K562 (cell line): ENCODE results near the gene PPDPF. TPM values are rescaled to one million over a fixed set of nuclear protein-coding genes. Genes with fewer than 3 reads are reported as not detected.

Source experiments
- ATAC-seq: fragments of 200-7000 bp; cut with Tn5 transposase; 3 replicates; pipeline ENCODE4 v1.9.1; 2020; ENCODE audit warnings: moderate library complexity
- BruUV-seq: library from RNA; stranded (reverse); fragments of 400-500 nt; replicated peaks from 2 replicates; lab custom pipeline; 2021; lab: Mats Ljungman, UMichigan
- CTCF ChIA-PET: fragments of 300-600 bp; formaldehyde crosslinking; extraction: SDS; loops from one replicate; lab custom pipeline; 2021; ENCODE audit warnings: low intra/inter-chr PET ratio; lab: Yijun Ruan, JAX
- POLR2A ChIA-PET: fragments of 300-600, 350-650 bp; sonication (Branson Sonifier 250); formaldehyde crosslinking; extraction: SDS; loops from one replicate; lab custom pipeline; 2021; ENCODE audit warnings: antibody characterized with exemption, inconsistent platforms; lab: Yijun Ruan, JAX
- DNase-seq, 4 experiments: peaks; one replicate each; pipeline versions ENCODE4 v3.0.0 to v3.0.0-alpha.2; 2011 to 2018; ENCODE audit warnings: low spot score in 3 of 4, mixed read lengths in 3 of 4; ENCODE audit errors: extremely low read depth in 1 of 4
- FAIRE-seq: peaks from 2 replicates; lab custom pipeline; 2011; peaks lifted over from hg19 to GRCh38; lab: Jason Lieb, UNC
- H2AFZ ChIP-seq: 2 replicates; pipeline ENCODE4 v1.6.0; 2011; ENCODE audit warnings: low read depth, low read length, control low read depth, inconsistent platforms
- H3K27ac ChIP-seq: fragments of 200-600 bp; 3 replicates; pipeline ENCODE4 v1.8.0; 2011; ENCODE audit warnings: low read depth, mild to moderate bottlenecking, control low read depth, inconsistent platforms, low read length, moderate library complexity, mixed read lengths; ENCODE audit errors: extremely low read depth
- H3K27me3 ChIP-seq, 2 experiments: fragments of 300-600 bp in 1 of 2; 2 replicates in 1 of 2; 3 replicates in 1 of 2; pipeline versions ENCODE4 v1.6.0 to v1.8.0; 2011; ENCODE audit warnings: inconsistent platforms in 2 of 2, low read length in 2 of 2, mild to moderate bottlenecking in 1 of 2, mixed read lengths in 1 of 2, moderate library complexity in 1 of 2; ENCODE audit not compliant: control insufficient read depth in 2 of 2, insufficient read depth in 2 of 2
- H3K36me3 ChIP-seq: fragments of 300-600 bp; 3 replicates; pipeline ENCODE4 v1.8.0; 2011; ENCODE audit warnings: mild to moderate bottlenecking, low read length, inconsistent platforms; ENCODE audit not compliant: control insufficient read depth, insufficient read depth
- H3K4me1 ChIP-seq, 2 experiments: fragments of 200-600 bp in 1 of 2; replicated peaks in 1 of 2; 2 replicates in 1 of 2; 3 replicates in 1 of 2; pipeline versions ENCODE4 v1.5.1 to v1.8.0; 2011; ENCODE audit warnings: inconsistent platforms in 2 of 2, low read length in 2 of 2, mild to moderate bottlenecking in 1 of 2, mixed read lengths in 1 of 2, moderate library complexity in 1 of 2; ENCODE audit not compliant: control insufficient read depth in 2 of 2, insufficient read depth in 2 of 2
- H3K4me2 ChIP-seq: 2 replicates; pipeline ENCODE4 v1.6.1; 2011; ENCODE audit warnings: low read length, control low read depth, inconsistent platforms, mixed read lengths; ENCODE audit not compliant: insufficient read depth
- H3K4me3 ChIP-seq: fragments of 200-600 bp; sonication (generic), shearing (Covaris generic); 2 replicates; pipeline ENCODE4 v1.5.1; 2016; ENCODE audit warnings: control low read depth, inconsistent platforms
- H3K79me2 ChIP-seq: fragments of 200-600 bp; 3 replicates; pipeline ENCODE4 v1.8.0; 2011; ENCODE audit warnings: low read length, inconsistent platforms; ENCODE audit not compliant: control insufficient read depth, insufficient read depth
- H3K9ac ChIP-seq, 2 experiments: 2 replicates each; pipeline versions ENCODE4 v1.6.0 to v1.6.1; 2011; ENCODE audit warnings: low read depth in 2 of 2, low read length in 2 of 2, control low read depth in 1 of 2, inconsistent platforms in 1 of 2, mild to moderate bottlenecking in 1 of 2, mixed read lengths in 1 of 2; ENCODE audit not compliant: insufficient read depth in 1 of 2
- H3K9me1 ChIP-seq: one replicate; pipeline ENCODE4 v1.6.0; 2011; ENCODE audit warnings: inconsistent platforms, mild to moderate bottlenecking, low read length, moderate library complexity; ENCODE audit not compliant: control insufficient read depth, insufficient read depth
- H3K9me3 ChIP-seq: replicated peaks from 2 replicates; pipeline ENCODE4 v1.5.1; 2011; ENCODE audit warnings: low read depth, low read length, inconsistent platforms; ENCODE audit not compliant: control insufficient read depth, insufficient read depth
- H4K20me1 ChIP-seq: replicated peaks from 2 replicates; pipeline ENCODE4 v1.6.1; 2011; ENCODE audit warnings: low read length, inconsistent platforms, mixed read lengths; ENCODE audit not compliant: control insufficient read depth, insufficient read depth
- ASH1L ChIP-seq: fragments of 450-650 bp; IDR thresholded peaks from 2 replicates; pipeline ENCODE4 v1.6.1; 2018; ENCODE audit warnings: borderline replicate concordance, mild to moderate bottlenecking, low read depth; ENCODE audit not compliant: partially characterized antibody
- BHLHE40 ChIP-seq: IDR thresholded peaks from 2 replicates; pipeline ENCODE4 v1.6.1; 2011; ENCODE audit warnings: low read length, improper control_type of control experiment
- CBFA2T3 ChIP-seq: fragments of 450-650 bp; IDR thresholded peaks from 2 replicates; pipeline ENCODE4 v1.6.1; 2017
- CHD1 ChIP-seq: fragments of 200-600 bp; sonication (generic); IDR thresholded peaks from one replicate; pipeline ENCODE4 v1.6.1; 2012; ENCODE audit warnings: mild to moderate bottlenecking, moderate library complexity, low read length, inconsistent platforms
- DEAF1 ChIP-seq: fragments of 450-650 bp; formaldehyde crosslinking; IDR thresholded peaks from 2 replicates; pipeline ENCODE4 v1.4.0; 2020; ENCODE audit warnings: mild to moderate bottlenecking, moderate library complexity
- ETV5 ChIP-seq: sonication (generic); formaldehyde crosslinking; IDR thresholded peaks from 2 replicates; pipeline ENCODE4 v1.4.0; 2020; ENCODE audit warnings: low read depth, mild to moderate bottlenecking, missing genetic modification reagents
- EWSR1 ChIP-seq: fragments of 450-650 bp; IDR thresholded peaks from 2 replicates; pipeline ENCODE4 v1.6.1; 2018; ENCODE audit warnings: borderline replicate concordance, mild to moderate bottlenecking, low read depth, moderate library complexity; ENCODE audit not compliant: partially characterized antibody
- NRF1 ChIP-seq, 2 experiments: fragments of 450-650 bp; IDR thresholded peaks in 1 of 2; conservative IDR thresholded peaks in 1 of 2; 2 replicates each; pipeline ENCODE4 v1.6.1; 2014; ENCODE audit warnings: mild to moderate bottlenecking in 2 of 2
- SAFB ChIP-seq: fragments of 200-400 bp; formaldehyde crosslinking; IDR thresholded peaks from 2 replicates; pipeline ENCODE4 v1.6.1; 2017; ENCODE audit warnings: low read depth, low read length, borderline replicate concordance
- SUPT5H ChIP-seq: fragments of 450-650 bp; IDR thresholded peaks from 2 replicates; pipeline ENCODE4 v1.6.1; 2016
- TAF1 ChIP-seq: IDR thresholded peaks from 2 replicates; pipeline ENCODE4 v1.6.1; 2011; ENCODE audit warnings: mild to moderate bottlenecking, low read length, moderate library complexity; ENCODE audit not compliant: insufficient read depth, control insufficient read depth, severe bottlenecking; ENCODE audit errors: extremely low read depth
- TSC22D4 ChIP-seq: fragments of 450-650 bp; IDR thresholded peaks from 2 replicates; pipeline ENCODE4 v1.6.1; 2016; ENCODE audit warnings: missing genetic modification characterization, missing biosample characterization, control low read depth
- ZFP30 ChIP-seq: fragments of 250-450 bp; sonication (Bioruptor Pico); IDR thresholded peaks from 2 replicates; pipeline ENCODE4 v1.8.0; 2022; ENCODE audit warnings: moderate library complexity, mild to moderate bottlenecking, inconsistent platforms, borderline replicate concordance
- ZNF253 ChIP-seq: fragments of 250-450 bp; sonication (Bioruptor Pico); conservative IDR thresholded peaks from 2 replicates; pipeline ENCODE4 v1.6.1; 2021; ENCODE audit warnings: mild to moderate bottlenecking
- ZNF57 ChIP-seq: fragments of 450-650 bp; formaldehyde crosslinking; IDR thresholded peaks from 2 replicates; pipeline ENCODE4 v1.4.0; 2020; ENCODE audit warnings: mild to moderate bottlenecking, moderate library complexity
- WGBS: fragments of 100-300 bp; shearing (Covaris generic); methylation state at CpG from one replicate; pipeline ENCODE4 v1.1.6; 2016; ENCODE audit warnings: low coverage, mixed read lengths; ENCODE audit not compliant: insufficient coverage; ENCODE audit errors: missing lambda C conversion rate; 5-methylcytosine and 5-hydroxymethylcytosine counted together
- in situ Hi-C: fragments of 300-500 bp; cut with MboI; formaldehyde crosslinking; loops from 4 replicates; pipeline ENCODE4 v1.15.0; 2018; ENCODE audit warnings: inconsistent platforms, mixed read lengths
- intact Hi-C: fragments of 100-400 bp; cut with micrococcal nuclease; formaldehyde crosslinking; loops from 2 replicates; pipeline ENCODE4 v1.14.2; 2022
- polyA plus RNA-seq, 8 experiments: library from polyadenylated mRNA; depleted of rRNA in 4 of 8; stranded (reverse) in 5 of 8; unstranded in 3 of 8; fragments of >200 nt; fragmentation: Nextera tagmentation in 2 of 8; fragmentation: Illumina TruSeq in 1 of 8; extraction: Ambion mirVana in 2 of 8; extraction: Trizol in 1 of 8; gene quantifications; 2 replicates each; pipeline versions ENCODE4 v1.2.1 to v1.2.3, GENCODE V29; 2011 to 2014; ENCODE audit warnings: inconsistent platforms in 1 of 8, missing spikeins in 1 of 8
- total RNA-seq, 7 experiments: library from RNA; depleted of rRNA in 6 of 7; stranded (reverse); fragments of >200 nt in 6 of 7; fragmentation: Illumina TruSeq in 2 of 7; extraction: Trizol in 2 of 7; gene quantifications; 2 replicates each; pipeline versions ENCODE4 v1.2.1 to v1.2.3, GENCODE V29; 2011 to 2021; ENCODE audit warnings: low replicate concordance in 1 of 7
- TF ChIP-seq, protein P1 (sequence below): sonication (generic); formaldehyde crosslinking; IDR thresholded peaks from 2 replicates; pipeline ENCODE4 v1.9.0; 2022; ENCODE audit warnings: mild to moderate bottlenecking, missing genetic modification reagents
- TF ChIP-seq, protein P2 (sequence below): fragments of 250-450 bp; sonication (Bioruptor Pico); IDR thresholded peaks from 2 replicates; pipeline ENCODE4 v1.9.0; 2021; ENCODE audit warnings: mild to moderate bottlenecking
- TF ChIP-seq, protein P3 (sequence below): fragments of 250-450 bp; sonication (Bioruptor Pico); IDR thresholded peaks from 2 replicates; pipeline ENCODE4 v1.4.0; 2020; ENCODE audit warnings: mild to moderate bottlenecking, moderate library complexity, borderline replicate concordance

Gene PPDPF
- total and polyA plus RNA-seq, 9 of the 15 experiments (the other 6 are each of a cell fraction or from before 2014, with no cell fraction given), result 0.77 to 233 (median 10.5) TPM

DNA sequence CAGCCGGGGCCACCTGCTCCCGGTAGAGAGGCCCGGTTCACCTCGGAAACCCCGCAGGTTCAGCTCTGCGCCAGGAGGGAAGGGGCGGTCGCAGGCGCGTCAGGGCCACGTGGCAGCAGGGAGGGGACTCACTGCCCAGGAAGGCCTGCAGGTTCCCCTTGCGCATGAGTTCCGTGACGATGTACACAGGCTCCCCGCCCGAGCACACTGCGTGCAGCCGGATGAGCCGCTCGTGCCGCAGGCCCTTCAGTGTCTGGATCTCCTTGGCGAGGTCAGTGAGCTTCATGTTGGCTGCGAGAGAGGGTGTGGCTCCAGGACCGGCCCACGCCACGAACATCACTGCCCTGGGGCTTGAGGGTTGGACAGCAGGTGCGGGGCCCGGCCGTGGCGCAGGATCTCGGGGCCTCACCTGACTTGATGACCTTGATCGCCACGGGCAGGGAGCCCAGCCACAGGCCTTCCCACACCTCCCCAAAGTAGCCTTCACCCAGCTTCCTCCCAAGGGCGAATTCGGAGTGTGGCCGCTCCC lies 21.5 kb downstream of the PPDPF start (continued):
- TF ChIP-seq ETV5 (no peak), NRF1 (conservative IDR thresholded peaks at IDR 0.05 in 1 of 2, IDR thresholded peaks at IDR 0.05 in 1 of 2) (peak; percentile 65 to 77), ZFP30 (CRISPR knock-in tag) (no peak), SAFB (no peak), EWSR1 (no peak), TSC22D4 (no peak), CHD1 (no peak), BHLHE40 (peak; percentile 43), TAF1 (no peak), SUPT5H (no peak)
- TF ChIP-seq, protein P1, sequence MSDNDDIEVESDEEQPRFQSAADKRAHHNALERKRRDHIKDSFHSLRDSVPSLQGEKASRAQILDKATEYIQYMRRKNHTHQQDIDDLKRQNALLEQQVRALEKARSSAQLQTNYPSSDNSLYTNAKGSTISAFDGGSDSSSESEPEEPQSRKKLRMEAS (CRISPR knock-in tag), result peak; percentile 51; the same call in 1 of the 2 replicates
- TF ChIP-seq, protein P2, sequence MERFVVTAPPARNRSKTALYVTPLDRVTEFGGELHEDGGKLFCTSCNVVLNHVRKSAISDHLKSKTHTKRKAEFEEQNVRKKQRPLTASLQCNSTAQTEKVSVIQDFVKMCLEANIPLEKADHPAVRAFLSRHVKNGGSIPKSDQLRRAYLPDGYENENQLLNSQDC (CRISPR knock-in tag), result no peak

- Histone ChIP-seq H3K4me2 (no peak overlapping the region), H4K20me1 (peaks cover 3% of the 10 kb centered on the region), H3K27ac (no peak overlapping the region), H2AFZ (no peak overlapping the region), H3K36me3 (no peaks in the 10 kb centered on the region), H3K27me3 (peaks cover 0 to 44% of the 10 kb centered on the region in 2 experiments; a peak in 4 of 5 replicates), H3K4me1 (peaks cover 1 to 91% of the 10 kb centered on the region in 2 experiments; a peak in 4 of 5 replicates), H3K9me1 (no peaks in the 10 kb centered on the region), H3K79me2 (no peaks in the 10 kb centered on the region), H3K4me3 (no peak overlapping the region), H3K9ac (no peak overlapping the region), H3K9me3 (no peaks in the 10 kb centered on the region)
- intact Hi-C loops, result no loop called here
- FAIRE-seq (no peak), ATAC-seq (no peak), DNase-seq (no peak)
- in situ Hi-C loops, result no loop called here
- CTCF ChIA-PET, result no interaction called here
- BruUV-seq, result no TSS peak
- POLR2A ChIA-PET, result interaction anchor here (0.6 to 1.6 kb wide), 3 partner anchors 11 to 22 kb away, joined by 3 to 4 read pairs (median 3); partner anchors contain the start of gene PPDPF
- WGBS, result 27% methylated on average over 5 of the region's 10 CpGs
- no peak for TF ChIP-seq ASH1L
- no peak for TF ChIP-seq ZNF57 (CRISPR knock-in tag)
- no peak for TF ChIP-seq DEAF1
- no peak for TF ChIP-seq ZNF253 (CRISPR knock-in tag)
- TF ChIP-seq, protein P3, sequence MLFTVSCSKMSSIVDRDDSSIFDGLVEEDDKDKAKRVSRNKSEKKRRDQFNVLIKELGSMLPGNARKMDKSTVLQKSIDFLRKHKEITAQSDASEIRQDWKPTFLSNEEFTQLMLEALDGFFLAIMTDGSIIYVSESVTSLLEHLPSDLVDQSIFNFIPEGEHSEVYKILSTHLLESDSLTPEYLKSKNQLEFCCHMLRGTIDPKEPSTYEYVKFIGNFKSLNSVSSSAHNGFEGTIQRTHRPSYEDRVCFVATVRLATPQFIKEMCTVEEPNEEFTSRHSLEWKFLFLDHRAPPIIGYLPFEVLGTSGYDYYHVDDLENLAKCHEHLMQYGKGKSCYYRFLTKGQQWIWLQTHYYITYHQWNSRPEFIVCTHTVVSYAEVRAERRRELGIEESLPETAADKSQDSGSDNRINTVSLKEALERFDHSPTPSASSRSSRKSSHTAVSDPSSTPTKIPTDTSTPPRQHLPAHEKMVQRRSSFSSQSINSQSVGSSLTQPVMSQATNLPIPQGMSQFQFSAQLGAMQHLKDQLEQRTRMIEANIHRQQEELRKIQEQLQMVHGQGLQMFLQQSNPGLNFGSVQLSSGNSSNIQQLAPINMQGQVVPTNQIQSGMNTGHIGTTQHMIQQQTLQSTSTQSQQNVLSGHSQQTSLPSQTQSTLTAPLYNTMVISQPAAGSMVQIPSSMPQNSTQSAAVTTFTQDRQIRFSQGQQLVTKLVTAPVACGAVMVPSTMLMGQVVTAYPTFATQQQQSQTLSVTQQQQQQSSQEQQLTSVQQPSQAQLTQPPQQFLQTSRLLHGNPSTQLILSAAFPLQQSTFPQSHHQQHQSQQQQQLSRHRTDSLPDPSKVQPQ (CRISPR knock-in tag), result no peak
- no peak for TF ChIP-seq CBFA2T3
Measured at GRCh38 chr20:63542696-63543095, 22.1 kb downstream of the PPDPF start.
